ENCODE data around the gene OSBPL8. TPM values are rescaled to one million over a fixed set of nuclear protein-coding genes. Genes with fewer than 3 reads are reported as not detected.
"Not testable (repeated sequence)": the region's sequence is repeated elsewhere in the genome, so short reads cannot be mapped to it uniquely, and the experiment has no call there.

OSBPL8 gene
- total RNA-seq, 2 experiments from 2014 or later = 104 to 112 TPM

DNA sequence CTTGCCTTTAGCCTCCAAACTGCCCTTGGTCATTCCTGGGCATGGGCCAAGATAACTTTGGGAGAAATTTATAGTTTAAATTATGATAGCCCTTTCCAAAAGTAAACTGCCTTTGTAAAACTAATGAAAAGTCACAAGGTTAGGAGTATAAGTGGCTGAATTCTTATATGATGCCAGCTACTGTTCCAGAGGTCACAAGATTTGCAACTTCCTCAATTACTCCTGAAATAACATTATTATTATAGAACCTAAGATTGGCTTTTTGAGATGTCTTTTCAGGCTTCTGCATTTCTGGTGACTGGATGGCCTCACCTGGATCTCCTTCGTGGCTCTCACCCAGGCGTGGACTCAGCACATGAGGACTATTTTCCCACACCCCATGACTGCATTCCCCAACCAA is 55.0 kb downstream of the OSBPL8 start:
- Mint-ChIP-seq H3K27me3 (no peaks in the 10 kb centered on the region), H3K9me3 (ENCODE audit: low read depth) (peaks cover 4% of the 10 kb centered on the region), H3K36me3 (peaks cover 36% of the 10 kb centered on the region), H3K4me1 (no peaks in the 10 kb centered on the region), H3K4me3 (no peak overlapping the region), H3K27ac (no peak overlapping the region)
- CTCF ChIA-PET = no interaction called here
- no peak for DNase-seq
- no peak for ATAC-seq

- Mint-ChIP-seq H3K4me1 (no peaks in the 10 kb centered on the region), H3K27ac (no peak overlapping the region), H3K27me3 (no peaks in the 10 kb centered on the region), H3K9me3 (ENCODE audit: low read depth) (peaks cover 2% of the 10 kb centered on the region), H3K4me3 (no peak overlapping the region), H3K36me3 (peaks cover 34% of the 10 kb centered on the region)
- DNase-seq (no peak), ATAC-seq (no peak)
- CTCF ChIA-PET = no interaction called here
Measured at GRCh38 chr12:76503957-76504356, 55.6 kb downstream of the OSBPL8 start.

DNA sequence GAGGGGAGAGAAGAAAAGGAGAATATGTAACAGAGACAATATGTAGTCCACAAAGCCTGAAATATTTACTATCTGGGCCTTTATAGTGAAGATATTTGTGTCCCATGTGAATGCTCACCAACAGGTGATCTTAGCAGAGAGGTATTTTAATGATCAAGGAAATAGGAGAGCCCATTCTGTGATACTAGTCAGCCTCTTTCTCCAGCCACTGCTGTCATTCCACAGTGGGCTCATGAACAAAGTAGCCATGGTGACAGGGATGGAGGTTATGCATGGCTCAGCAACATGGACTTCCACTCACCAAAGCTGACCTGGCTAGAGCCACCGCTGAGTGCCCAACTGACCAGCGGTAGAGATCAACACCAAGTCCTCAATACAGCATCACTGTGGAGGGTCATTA is 58.2 kb downstream of the OSBPL8 start:
- H3K9me3 Mint-ChIP-seq (ENCODE audit: low read depth) = peaks cover 2% of the 10 kb centered on the region
- H3K36me3 Mint-ChIP-seq = peaks cover 27% of the 10 kb centered on the region
- no peak overlapping the region for H3K27ac Mint-ChIP-seq
- ATAC-seq (no peak), DNase-seq (no peak)
- CTCF ChIA-PET = no interaction called here
- H3K27me3 Mint-ChIP-seq = no peaks in the 10 kb centered on the region
- no peaks in the 10 kb centered on the region for H3K4me1 Mint-ChIP-seq
- no peak overlapping the region for H3K4me3 Mint-ChIP-seq

- not testable (repeated sequence) for H3K27me3 Mint-ChIP-seq; H3K27ac Mint-ChIP-seq; H3K4me3 Mint-ChIP-seq; ATAC-seq; DNase-seq; H3K4me1 Mint-ChIP-seq; H3K9me3 Mint-ChIP-seq (ENCODE audit: low read depth)
- CTCF ChIA-PET = interaction anchor here (0.9 kb wide), 1 partner anchor 9 kb away, joined by 3 read pairs; no protein-coding TSS in a partner anchor
- peaks cover 34% of the 10 kb centered on the region for H3K36me3 Mint-ChIP-seq
Measured at GRCh38 chr12:76499136-76499535, 60.4 kb downstream of the OSBPL8 start.

DNA sequence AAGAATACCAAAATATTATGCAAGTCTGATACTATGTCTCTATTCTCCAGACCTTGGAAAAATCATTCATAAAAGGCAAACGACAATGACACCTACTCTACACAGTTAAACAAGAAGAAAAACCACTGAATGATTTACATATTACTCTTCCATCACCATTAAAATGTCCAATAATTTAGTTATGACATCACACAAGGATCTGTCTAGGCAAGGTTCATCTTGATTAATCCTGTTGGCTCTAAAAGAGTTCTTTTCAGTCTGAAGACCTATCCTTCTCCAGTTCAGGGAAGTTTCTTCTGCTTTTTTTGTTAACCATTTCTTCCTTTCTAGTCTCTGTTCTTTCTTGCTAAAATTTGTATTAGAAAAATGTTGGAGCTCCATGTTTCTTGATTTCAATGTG is 64.0 kb downstream of the OSBPL8 start:
- no peak for DNase-seq
- CTCF ChIA-PET = no interaction called here
- no peak overlapping the region for H3K4me3 Mint-ChIP-seq
- peaks cover 3% of the 10 kb centered on the region for H3K4me1 Mint-ChIP-seq
- no peak for ATAC-seq
- H3K9me3 Mint-ChIP-seq (ENCODE audit: low read depth) = peaks cover 14% of the 10 kb centered on the region
- H3K27ac Mint-ChIP-seq = no peak overlapping the region
- peaks cover 34% of the 10 kb centered on the region for H3K36me3 Mint-ChIP-seq
- H3K27me3 Mint-ChIP-seq = no peaks in the 10 kb centered on the region

DNA sequence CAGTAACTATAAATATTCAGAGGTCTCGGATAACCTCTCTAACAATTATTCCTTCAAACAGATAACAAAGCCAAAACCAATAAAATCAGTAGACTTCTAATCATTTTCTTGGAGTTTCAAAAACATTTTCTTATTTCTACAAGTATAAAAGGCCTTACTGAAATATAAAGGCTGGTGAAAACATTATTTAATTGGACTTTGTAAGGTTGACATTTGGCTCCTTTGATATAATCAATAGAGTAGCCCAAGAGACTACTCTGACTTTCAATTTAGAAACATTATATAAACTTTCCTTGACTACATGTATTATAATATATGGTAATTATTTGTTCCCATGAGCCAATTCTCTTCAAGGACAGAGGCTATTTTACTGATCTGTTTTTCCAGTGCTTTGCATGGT is 68.3 kb downstream of the OSBPL8 start:
- CTCF ChIA-PET = no interaction called here
- Mint-ChIP-seq H3K9me3 (ENCODE audit: low read depth) (peaks cover 14% of the 10 kb centered on the region), H3K36me3 (peaks cover 54% of the 10 kb centered on the region), H3K4me1 (peaks cover 6% of the 10 kb centered on the region), H3K27me3 (no peaks in the 10 kb centered on the region), H3K4me3 (no peak overlapping the region), H3K27ac (no peak overlapping the region)
- no peak for DNase-seq
- no peak for ATAC-seq

GRCh38 chr12:76490763-76491162 is 68.8 kb downstream of the OSBPL8 start:
- Mint-ChIP-seq H3K27me3 (no peaks in the 10 kb centered on the region), H3K4me3 (no peak overlapping the region), H3K36me3 (peaks cover 53% of the 10 kb centered on the region), H3K27ac (no peak overlapping the region), H3K9me3 (ENCODE audit: low read depth) (peaks cover 14% of the 10 kb centered on the region), H3K4me1 (peaks cover 6% of the 10 kb centered on the region)
- CTCF ChIA-PET = no interaction called here
- DNase-seq (no peak), ATAC-seq (no peak)

GRCh38 chr12:76489737-76490136 is 69.8 kb downstream of the OSBPL8 start:
- Mint-ChIP-seq H3K9me3 (ENCODE audit: low read depth) (peaks cover 14% of the 10 kb centered on the region), H3K27me3 (no peaks in the 10 kb centered on the region), H3K4me3 (no peak overlapping the region), H3K4me1 (peaks cover 6% of the 10 kb centered on the region), H3K27ac (no peak overlapping the region), H3K36me3 (peaks cover 50% of the 10 kb centered on the region)
- ATAC-seq = no peak
- DNase-seq = no peak
- CTCF ChIA-PET = interaction anchor here (0.9 kb wide), 1 partner anchor 10 kb away, joined by 3 read pairs; no protein-coding TSS in a partner anchor

DNA sequence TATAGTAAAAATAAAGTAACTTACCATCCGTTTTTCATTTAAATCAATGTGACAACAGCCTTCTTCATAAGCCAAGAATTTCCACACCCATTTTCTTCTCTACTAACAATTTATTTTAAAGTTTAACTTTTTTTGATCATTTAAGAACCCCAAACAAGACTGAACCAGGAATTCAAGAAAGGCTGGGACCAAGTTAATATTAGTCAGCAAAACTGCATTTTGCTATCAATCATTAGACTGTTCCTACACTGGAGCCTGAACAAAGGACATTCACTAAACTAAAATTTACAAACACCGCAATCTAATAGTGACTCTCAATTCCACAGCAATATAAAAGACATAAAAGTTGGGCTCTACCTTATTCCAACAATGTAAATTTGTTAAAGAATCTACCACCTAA is 73.6 kb downstream of the OSBPL8 start:
- Mint-ChIP-seq H3K36me3 (peaks cover 38% of the 10 kb centered on the region), H3K27ac (no peak overlapping the region), H3K4me1 (peaks cover 10% of the 10 kb centered on the region), H3K4me3 (no peak overlapping the region), H3K27me3 (no peaks in the 10 kb centered on the region), H3K9me3 (ENCODE audit: low read depth) (no peaks in the 10 kb centered on the region)
- ATAC-seq = no peak
- DNase-seq = no peak
- CTCF ChIA-PET = interaction anchor here (1.2 kb wide), 1 partner anchor 14 kb away, joined by 5 read pairs; no protein-coding TSS in a partner anchor

- H3K27ac Mint-ChIP-seq = no peak overlapping the region
- no peak for ATAC-seq
- peaks cover 9% of the 10 kb centered on the region for H3K4me1 Mint-ChIP-seq
- no peaks in the 10 kb centered on the region for H3K9me3 Mint-ChIP-seq (ENCODE audit: low read depth)
- no peak for DNase-seq
- CTCF ChIA-PET = no interaction called here
- peaks cover 25% of the 10 kb centered on the region for H3K36me3 Mint-ChIP-seq
- no peaks in the 10 kb centered on the region for H3K27me3 Mint-ChIP-seq
- no peak overlapping the region for H3K4me3 Mint-ChIP-seq
Measured at GRCh38 chr12:76480796-76481195, 78.8 kb downstream of the OSBPL8 start.

GRCh38 chr12:76478045-76478444 is 81.5 kb downstream of the OSBPL8 start:
- Mint-ChIP-seq H3K4me3 (no peak overlapping the region), H3K36me3 (peaks cover 25% of the 10 kb centered on the region), H3K9me3 (ENCODE audit: low read depth) (no peaks in the 10 kb centered on the region), H3K27me3 (no peaks in the 10 kb centered on the region), H3K27ac (no peak overlapping the region), H3K4me1 (peaks cover 9% of the 10 kb centered on the region)
- DNase-seq = no peak
- CTCF ChIA-PET = interaction anchor here (1.0 kb wide), 1 partner anchor 8 kb away, joined by 4 read pairs; no protein-coding TSS in a partner anchor
- ATAC-seq = no peak

- H3K4me3 Mint-ChIP-seq; DNase-seq; H3K27ac Mint-ChIP-seq; H3K4me1 Mint-ChIP-seq; ATAC-seq; H3K27me3 Mint-ChIP-seq; H3K9me3 Mint-ChIP-seq (ENCODE audit: low read depth): not testable (repeated sequence)
- peaks cover 10% of the 10 kb centered on the region for H3K36me3 Mint-ChIP-seq
- CTCF ChIA-PET = interaction anchor here (1.3 kb wide), 1 partner anchor 13 kb away, joined by 5 read pairs; no protein-coding TSS in a partner anchor
Measured at GRCh38 chr12:76472862-76473261, 86.7 kb downstream of the OSBPL8 start.

DNA sequence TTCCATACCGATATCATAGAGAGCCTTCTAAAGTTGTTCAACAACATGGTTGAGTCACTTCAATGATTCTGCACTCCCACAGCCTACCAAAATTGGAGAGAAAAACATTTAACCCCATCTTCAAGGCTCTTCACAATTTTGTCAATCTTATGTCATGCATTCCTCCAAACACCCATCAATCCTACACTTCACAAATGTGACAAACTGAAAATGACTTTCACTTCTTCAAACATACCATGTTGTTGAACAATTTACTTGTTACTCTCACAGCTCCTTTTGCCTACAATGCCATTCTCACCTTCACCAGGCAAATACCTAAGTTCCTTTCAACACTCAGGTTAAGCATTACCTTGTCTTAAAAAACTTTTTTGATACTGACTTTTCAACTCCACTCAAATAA is 88.0 kb downstream of the OSBPL8 start:
- no peaks in the 10 kb centered on the region for H3K9me3 Mint-ChIP-seq (ENCODE audit: low read depth)
- no peak for ATAC-seq
- H3K36me3 Mint-ChIP-seq = peaks cover 6% of the 10 kb centered on the region
- no peak for DNase-seq
- no peak overlapping the region for H3K4me3 Mint-ChIP-seq
- no peaks in the 10 kb centered on the region for H3K27me3 Mint-ChIP-seq
- H3K4me1 Mint-ChIP-seq = peaks cover 2% of the 10 kb centered on the region
- no peak overlapping the region for H3K27ac Mint-ChIP-seq
- CTCF ChIA-PET = interaction anchor here (1.3 kb wide), 1 partner anchor 15 kb away, joined by 5 read pairs; no protein-coding TSS in a partner anchor

DNA sequence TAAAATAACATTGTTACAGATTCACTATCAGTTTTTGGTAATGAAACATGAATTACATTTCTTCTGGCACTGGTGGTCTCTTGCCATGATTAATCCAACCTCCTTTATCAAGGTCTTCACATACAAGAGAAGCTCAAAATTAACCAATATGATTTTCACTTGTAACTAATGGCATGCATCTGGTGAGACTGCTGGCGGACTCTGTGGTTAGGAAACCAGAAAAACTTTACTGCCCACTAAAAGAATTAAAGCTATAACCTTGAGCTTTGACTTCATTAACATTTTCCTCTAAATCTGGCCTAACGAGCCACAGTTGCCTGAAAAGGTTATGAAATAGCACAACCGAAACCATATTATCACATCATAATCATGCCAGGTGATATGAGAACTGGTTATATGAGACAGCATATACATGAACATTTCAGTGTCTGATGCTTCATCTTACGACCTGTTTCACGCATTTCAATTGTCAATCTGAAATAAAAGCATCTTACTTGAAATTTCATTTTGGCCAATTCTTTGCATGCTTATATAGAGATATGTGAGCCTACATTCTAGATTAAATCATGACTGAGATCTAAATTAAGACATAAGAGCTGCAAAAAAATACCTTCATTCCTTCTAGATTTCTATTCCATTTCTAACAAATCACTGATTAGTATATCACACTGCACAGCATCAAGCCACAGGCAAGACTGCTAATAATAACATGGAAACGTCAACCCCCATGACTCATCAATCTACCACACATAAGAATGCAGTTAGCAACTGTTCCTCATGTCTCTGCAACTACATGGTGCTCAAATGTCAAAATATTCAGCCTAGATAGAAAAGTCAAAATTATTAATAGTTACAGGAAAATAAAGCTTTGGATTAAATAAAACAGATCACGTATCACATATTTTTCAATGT is 89.3 kb downstream of the OSBPL8 start:
- Mint-ChIP-seq H3K27me3 (no peaks in the 10 kb centered on the region), H3K9me3 (ENCODE audit: low read depth) (no peaks in the 10 kb centered on the region)

More for the DNA sequence above, 89.3 kb downstream of the OSBPL8 start:
- CTCF ChIA-PET = interaction anchor here (0.8 kb wide), 1 partner anchor 8 kb away, joined by 4 read pairs; no protein-coding TSS in a partner anchor
- DNase-seq = no peak
- Mint-ChIP-seq H3K4me3 (no peak overlapping the region), H3K36me3 (peaks cover 5% of the 10 kb centered on the region), H3K4me1 (peaks cover 2% of the 10 kb centered on the region), H3K27ac (no peak overlapping the region)
- peak; percentile 47 for ATAC-seq
